Fibroblast of pulmonary artery (primary cell): ENCODE data around the gene ANGPTL4.
A peak's percentile ranks its signal among the peaks of the same experiment; 100 is the strongest.

Experiments
- DNase-seq: peaks from one replicate; pipeline ENCODE4 v3.0.0-alpha.2; 2010; ENCODE audit warnings: low read depth
- H3K4me3 ChIP-seq: replicated peaks from 2 replicates; pipeline ENCODE4 v1.5.1; 2011; ENCODE audit warnings: low read depth, mild to moderate bottlenecking, control low read depth, low read length, moderate library complexity
- TF ChIP-seq, protein P1 (sequence below): IDR thresholded peaks from 2 replicates; pipeline ENCODE4 v1.5.1; 2011; ENCODE audit warnings: mild to moderate bottlenecking, control low read depth, low read length, inconsistent platforms; ENCODE audit errors: missing control alignments

Gene ANGPTL4

DNA sequence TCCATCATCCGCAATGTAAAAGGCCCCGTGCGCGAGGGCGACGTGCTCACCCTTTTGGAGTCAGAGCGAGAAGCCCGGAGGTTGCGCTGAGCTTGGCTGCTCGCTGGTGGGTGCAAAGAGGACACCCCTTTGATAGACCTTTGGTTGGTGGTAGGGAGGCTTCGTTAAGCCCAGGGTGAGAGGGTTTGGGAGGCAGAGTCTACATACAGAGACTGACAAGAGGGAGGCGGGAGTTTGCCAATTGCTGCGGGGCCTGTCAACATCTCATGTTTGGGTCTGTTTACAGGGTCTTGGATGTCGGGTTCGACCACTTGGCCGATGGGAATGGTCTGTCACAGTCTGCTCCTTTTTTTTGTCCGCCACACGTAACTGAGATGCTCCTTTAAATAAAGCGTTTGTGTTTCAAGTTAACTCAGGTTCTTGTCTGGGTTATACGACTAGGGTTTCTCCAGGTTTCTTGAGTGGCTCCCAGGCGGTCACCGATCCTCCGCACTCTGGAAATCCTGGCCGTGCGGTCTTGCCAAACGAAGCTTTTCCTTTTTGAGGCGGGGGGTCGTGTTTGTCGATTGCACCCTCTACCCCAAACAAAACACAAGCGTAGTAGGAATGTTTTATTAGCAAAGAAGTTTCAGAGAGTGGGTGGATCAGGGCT lies 41.8 kb upstream of the ANGPTL4 start:
- TF ChIP-seq, protein P1, sequence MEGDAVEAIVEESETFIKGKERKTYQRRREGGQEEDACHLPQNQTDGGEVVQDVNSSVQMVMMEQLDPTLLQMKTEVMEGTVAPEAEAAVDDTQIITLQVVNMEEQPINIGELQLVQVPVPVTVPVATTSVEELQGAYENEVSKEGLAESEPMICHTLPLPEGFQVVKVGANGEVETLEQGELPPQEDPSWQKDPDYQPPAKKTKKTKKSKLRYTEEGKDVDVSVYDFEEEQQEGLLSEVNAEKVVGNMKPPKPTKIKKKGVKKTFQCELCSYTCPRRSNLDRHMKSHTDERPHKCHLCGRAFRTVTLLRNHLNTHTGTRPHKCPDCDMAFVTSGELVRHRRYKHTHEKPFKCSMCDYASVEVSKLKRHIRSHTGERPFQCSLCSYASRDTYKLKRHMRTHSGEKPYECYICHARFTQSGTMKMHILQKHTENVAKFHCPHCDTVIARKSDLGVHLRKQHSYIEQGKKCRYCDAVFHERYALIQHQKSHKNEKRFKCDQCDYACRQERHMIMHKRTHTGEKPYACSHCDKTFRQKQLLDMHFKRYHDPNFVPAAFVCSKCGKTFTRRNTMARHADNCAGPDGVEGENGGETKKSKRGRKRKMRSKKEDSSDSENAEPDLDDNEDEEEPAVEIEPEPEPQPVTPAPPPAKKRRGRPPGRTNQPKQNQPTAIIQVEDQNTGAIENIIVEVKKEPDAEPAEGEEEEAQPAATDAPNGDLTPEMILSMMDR: no peak

DNA sequence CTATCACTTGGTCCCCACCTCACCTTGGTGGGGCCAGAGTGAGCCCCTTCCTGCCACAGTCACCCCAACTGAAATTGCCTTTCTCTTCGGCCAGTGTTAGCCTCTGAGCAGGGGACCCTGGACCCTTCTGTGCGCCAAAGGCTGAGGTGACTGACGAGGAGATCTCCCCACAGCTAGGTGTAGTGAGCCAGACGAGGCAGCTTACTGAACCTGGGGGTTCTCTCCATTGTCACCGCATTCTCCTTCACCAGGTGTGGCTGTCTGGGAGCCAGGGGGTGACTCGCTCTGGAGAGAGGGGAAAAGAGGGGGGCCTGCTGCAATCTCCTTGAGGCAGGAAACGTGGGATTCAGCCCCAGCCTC lies 41.3 kb upstream of the ANGPTL4 start:
- H3K4me3 ChIP-seq: peak overlapping the region; percentile 100
- TF ChIP-seq, protein P1: no peak
- no peak for DNase-seq

More for the DNA sequence above, 41.8 kb upstream of the ANGPTL4 start:
- no peak for DNase-seq
- peak overlapping the region; percentile 100 for H3K4me3 ChIP-seq

DNA sequence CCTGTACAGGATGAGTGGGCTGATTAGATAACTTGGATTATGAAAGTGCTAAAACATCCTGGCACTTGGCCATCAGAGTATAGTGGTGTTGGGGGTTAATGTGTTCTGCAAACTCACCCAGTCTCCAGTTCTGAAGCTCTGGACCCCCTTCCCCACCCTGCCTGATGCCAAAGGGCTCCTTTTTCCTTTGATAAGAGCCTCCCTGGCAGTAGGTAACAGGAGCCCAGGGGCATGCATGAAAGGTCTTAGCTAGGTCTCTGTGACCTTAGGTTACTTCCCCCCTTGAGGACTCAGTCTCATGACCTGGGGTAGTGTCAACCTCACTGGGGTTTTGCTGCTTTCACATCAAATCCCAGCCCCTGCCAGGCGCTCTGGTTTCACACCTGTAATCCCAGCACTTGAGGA lies 40.2 kb upstream of the ANGPTL4 start:
- TF ChIP-seq, protein P1: no peak
- no peak overlapping the region for H3K4me3 ChIP-seq
- DNase-seq: no peak

DNA sequence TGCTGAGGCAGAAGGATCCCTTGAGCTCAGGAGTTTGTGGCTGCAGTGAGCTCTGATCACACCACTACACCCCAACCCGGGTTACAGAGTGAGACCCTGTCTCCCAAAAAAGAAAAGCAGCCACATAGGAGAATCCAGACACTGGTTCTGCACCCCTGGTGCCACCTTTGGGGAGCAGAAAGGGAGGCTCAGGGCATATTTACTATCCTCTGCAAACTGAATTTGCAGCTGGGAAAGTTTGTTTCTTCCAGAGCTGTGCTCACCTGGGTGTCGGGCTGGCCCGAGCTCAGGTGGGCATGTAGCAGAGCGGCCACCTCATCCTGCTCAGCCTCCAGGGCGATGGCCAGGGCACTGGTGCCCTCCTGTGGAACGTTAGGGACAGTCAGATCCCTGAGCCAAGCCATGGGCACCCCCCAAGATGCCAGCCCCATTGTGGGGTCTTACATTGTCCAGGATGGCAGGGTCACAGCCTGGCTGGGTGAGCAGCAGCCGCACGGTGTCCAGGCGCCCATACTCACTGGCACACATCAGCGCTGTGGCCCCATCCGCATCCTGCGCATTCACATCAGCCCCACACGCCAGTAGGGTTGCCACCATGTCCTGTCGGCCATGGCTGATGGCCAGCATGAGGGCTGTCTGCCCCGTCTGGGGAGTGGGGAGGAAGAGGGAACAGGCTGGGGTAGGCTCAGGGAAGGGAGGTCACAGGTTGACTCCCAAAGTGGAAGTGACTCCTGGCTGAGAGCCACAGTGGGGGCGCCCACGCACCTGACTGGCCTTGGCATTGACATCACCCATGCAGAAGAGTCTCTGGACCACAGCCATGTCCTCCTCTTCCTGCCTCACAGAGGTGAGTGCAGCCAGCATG lies 39.5 kb upstream of the ANGPTL4 start:
- no peak for DNase-seq
- no peak overlapping the region for H3K4me3 ChIP-seq
- TF ChIP-seq, protein P1: no peak

DNA sequence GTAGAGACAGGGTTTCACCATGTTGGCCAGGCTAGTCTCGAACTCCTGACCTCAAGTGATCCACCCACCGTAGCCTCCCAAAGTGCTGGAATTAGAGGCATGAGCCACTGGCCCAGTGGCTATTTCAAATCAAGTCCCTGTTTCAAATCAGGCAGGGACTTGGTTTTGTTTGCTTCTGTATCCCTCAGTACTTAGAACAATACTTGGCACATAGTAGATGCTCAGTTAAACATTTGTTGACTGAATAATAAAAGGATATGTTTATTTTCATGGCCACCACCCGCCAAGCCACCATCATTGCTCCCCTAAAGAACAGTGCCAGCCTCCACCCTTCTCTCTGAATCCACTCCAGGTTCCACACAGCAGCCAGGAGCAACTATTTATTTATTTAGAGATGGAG lies 38.5 kb upstream of the ANGPTL4 start:
- TF ChIP-seq, protein P1: no peak
- no peak for DNase-seq
- H3K4me3 ChIP-seq: no peak overlapping the region

DNA sequence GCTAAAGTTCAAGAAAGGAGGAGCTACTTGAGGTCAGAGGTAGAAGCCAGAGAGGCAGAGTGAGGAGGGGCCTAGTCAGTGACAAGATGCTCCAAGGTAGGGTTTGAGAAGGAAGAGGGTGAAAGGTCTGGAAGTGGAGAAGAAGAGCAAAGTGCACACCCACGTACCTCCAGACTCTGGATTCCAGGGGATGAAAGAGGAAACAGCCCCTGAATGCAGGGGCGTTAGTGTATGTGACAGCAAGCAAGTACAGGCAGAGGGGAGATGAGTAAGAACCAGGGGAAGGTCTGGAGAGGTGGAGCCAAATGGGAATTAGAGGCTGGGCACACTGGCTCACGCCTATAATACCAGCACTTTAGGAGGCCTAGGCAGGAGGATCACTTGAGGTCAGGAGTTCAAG lies 34.0 kb upstream of the ANGPTL4 start:
- no peak for DNase-seq
- no peak overlapping the region for H3K4me3 ChIP-seq
- TF ChIP-seq, protein P1: no peak
